DMS53 (cell line): Measurements from ENCODE around the gene CARMIL3.
"Not testable (repeated sequence)": the region's sequence is repeated elsewhere in the genome, so short reads cannot be mapped to it uniquely, and the experiment has no call there.

ENCODE experiments used
- DNase-seq: peaks from one replicate; lab custom pipeline; 2025; lab: John Stamatoyannopoulos, UW

Gene CARMIL3

GRCh38 chr14:24037658-24038037 is 14.2 kb upstream of the CARMIL3 start:
- peak; percentile 81 for DNase-seq

GRCh38 chr14:24038686-24039085 is 13.1 kb upstream of the CARMIL3 start:
- no peak for DNase-seq

- DNase-seq = no peak
Measured at GRCh38 chr14:24040692-24041091, 11.1 kb upstream of the CARMIL3 start.

GRCh38 chr14:24042746-24043145 is 9.1 kb upstream of the CARMIL3 start:
- DNase-seq = no peak

GRCh38 chr14:24049002-24049401 is 2.8 kb upstream of the CARMIL3 start:
- not testable (repeated sequence) for DNase-seq

GRCh38 chr14:24050753-24051152 is 1.1 kb upstream of the CARMIL3 start:
- DNase-seq = not testable (repeated sequence)

- peak; percentile 52 for DNase-seq
Measured at GRCh38 chr14:24051176-24051788, 527 bp upstream of the CARMIL3 start.

GRCh38 chr14:24052656-24053547 is 1.1 kb downstream of the CARMIL3 start:
- DNase-seq = no peak

- DNase-seq = no peak
Measured at GRCh38 chr14:24053548-24054323, 1.9 kb downstream of the CARMIL3 start.

GRCh38 chr14:24054324-24054641 is 2.5 kb downstream of the CARMIL3 start:
- no peak for DNase-seq

GRCh38 chr14:24054646-24055045 is 2.8 kb downstream of the CARMIL3 start:
- no peak for DNase-seq

- DNase-seq = no peak
Measured at GRCh38 chr14:24055971-24056799, 4.4 kb downstream of the CARMIL3 start.

GRCh38 chr14:24056800-24057184 is 5.0 kb downstream of the CARMIL3 start:
- DNase-seq = no peak

- no peak for DNase-seq
Measured at GRCh38 chr14:24057271-24057670, 5.5 kb downstream of the CARMIL3 start.

GRCh38 chr14:24057867-24058259 is 6.1 kb downstream of the CARMIL3 start:
- no peak for DNase-seq

- peak; percentile 80 for DNase-seq
Measured at GRCh38 chr14:24058260-24058950, 6.6 kb downstream of the CARMIL3 start.

GRCh38 chr14:24058951-24059475 is 7.2 kb downstream of the CARMIL3 start:
- no peak for DNase-seq

GRCh38 chr14:24059841-24060388 is 8.1 kb downstream of the CARMIL3 start:
- DNase-seq = no peak

- no peak for DNase-seq
Measured at GRCh38 chr14:24060443-24060842, 8.6 kb downstream of the CARMIL3 start.

GRCh38 chr14:24060984-24061913 is 9.4 kb downstream of the CARMIL3 start:
- DNase-seq = no peak
